Fibroblast of pulmonary artery (primary cell): ENCODE measurements around the gene GJA10.

ENCODE experiments used
- DNase-seq: peaks from one replicate; pipeline ENCODE4 v3.0.0-alpha.2; 2010; ENCODE audit warnings: low read depth
- H3K4me3 ChIP-seq: replicated peaks from 2 replicates; pipeline ENCODE4 v1.5.1; 2011; ENCODE audit warnings: low read depth, mild to moderate bottlenecking, control low read depth, low read length, moderate library complexity
- CTCF ChIP-seq: IDR thresholded peaks from 2 replicates; pipeline ENCODE4 v1.5.1; 2011; ENCODE audit warnings: mild to moderate bottlenecking, control low read depth, low read length, inconsistent platforms; ENCODE audit errors: missing control alignments

Gene GJA10

GRCh38 chr6:89917801-89918366 lies 23.6 kb downstream of the GJA10 start:
- DNase-seq, result no peak
- H3K4me3 ChIP-seq, result no peak overlapping the region
- TF ChIP-seq CTCF, result no peak

GRCh38 chr6:89921197-89921596 lies 26.9 kb downstream of the GJA10 start:
- DNase-seq, result no peak
- H3K4me3 ChIP-seq, result no peak overlapping the region

GRCh38 chr6:89921691-89922090 lies 27.4 kb downstream of the GJA10 start:
- TF ChIP-seq CTCF, result no peak
- DNase-seq, result no peak
- no peak overlapping the region for H3K4me3 ChIP-seq

More at GRCh38 chr6:89921197-89921596, 26.9 kb downstream of the GJA10 start:
- TF ChIP-seq CTCF, result no peak

- no peak overlapping the region for H3K4me3 ChIP-seq
- DNase-seq, result no peak
Measured at GRCh38 chr6:89924231-89924630, 30.0 kb downstream of the GJA10 start.

GRCh38 chr6:89925826-89926225 lies 31.6 kb downstream of the GJA10 start:
- DNase-seq, result peak; percentile 16
- H3K4me3 ChIP-seq, result no peak overlapping the region
- no peak for TF ChIP-seq CTCF

More at GRCh38 chr6:89924231-89924630, 30.0 kb downstream of the GJA10 start:
- TF ChIP-seq CTCF, result no peak

GRCh38 chr6:89927264-89927663 lies 33.0 kb downstream of the GJA10 start:
- no peak for DNase-seq
- TF ChIP-seq CTCF, result no peak

More at GRCh38 chr6:89927264-89927663, 33.0 kb downstream of the GJA10 start:
- H3K4me3 ChIP-seq, result no peak overlapping the region
